ENCODE results near the gene GNG7. TPM values are rescaled to one million over a fixed set of nuclear protein-coding genes. Genes with fewer than 3 reads are reported as not detected.
"Not testable (repeated sequence)": the region's sequence is repeated elsewhere in the genome, so short reads cannot be mapped to it uniquely, and the experiment has no call there.

Gene GNG7
- total RNA-seq, 1 donor from 2014 or later, result 0.64 TPM

- peak in 1 of 2 donors; percentile 34 for DNase-seq (ENCODE audit: low read depth in 2 of 2)
Observed at GRCh38 chr19:2556221-2557092, 146.0 kb downstream of the GNG7 start.

GRCh38 chr19:2555422-2556220 is 146.9 kb downstream of the GNG7 start:
- peak; percentile 88 to 89 for DNase-seq (ENCODE audit: low read depth in 2 of 2)

- peak; percentile 82 to 91 for DNase-seq (ENCODE audit: low read depth in 2 of 2)
Observed at GRCh38 chr19:2554856-2555255, 147.6 kb downstream of the GNG7 start.

DNA sequence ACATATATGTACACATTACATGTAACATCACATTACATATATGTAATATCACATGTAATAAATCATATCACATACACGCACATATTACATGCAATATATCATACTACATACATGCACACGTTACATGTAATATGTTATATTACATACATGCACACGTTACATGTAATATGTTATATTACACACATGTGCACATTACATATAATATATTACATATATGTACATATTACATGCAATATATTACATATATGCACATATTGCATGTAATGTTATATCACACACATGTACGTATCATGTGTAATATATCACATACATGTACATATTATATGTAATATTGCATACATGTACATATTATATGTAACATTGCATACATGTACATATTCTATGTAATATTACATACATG is 149.0 kb downstream of the GNG7 start:
- DNase-seq (ENCODE audit: low read depth in 2 of 2), result no peak

DNA sequence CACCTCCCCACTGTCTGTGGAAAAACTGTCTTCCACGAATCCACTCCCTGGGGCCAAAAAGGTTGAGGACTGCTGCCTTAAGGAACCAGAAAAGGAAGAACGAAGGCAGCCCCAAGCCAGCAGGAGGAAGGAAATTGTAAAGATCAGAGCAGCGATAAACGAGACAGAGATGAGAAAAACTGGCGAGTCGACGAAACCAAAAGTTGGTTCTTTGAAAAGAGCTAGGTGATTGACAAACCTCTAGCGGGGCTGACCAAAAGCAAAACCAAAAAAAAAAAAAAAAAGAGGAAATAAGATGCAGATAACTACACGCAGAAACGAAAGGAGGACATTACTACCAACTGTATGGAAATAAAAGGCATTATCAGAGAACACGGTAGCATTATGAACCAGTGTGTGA is 149.6 kb downstream of the GNG7 start:
- peak in 1 of 2 donors; percentile 45 for DNase-seq (ENCODE audit: low read depth in 2 of 2)

GRCh38 chr19:2551864-2552185 is 150.7 kb downstream of the GNG7 start:
- DNase-seq (ENCODE audit: low read depth in 2 of 2), result no peak

DNA sequence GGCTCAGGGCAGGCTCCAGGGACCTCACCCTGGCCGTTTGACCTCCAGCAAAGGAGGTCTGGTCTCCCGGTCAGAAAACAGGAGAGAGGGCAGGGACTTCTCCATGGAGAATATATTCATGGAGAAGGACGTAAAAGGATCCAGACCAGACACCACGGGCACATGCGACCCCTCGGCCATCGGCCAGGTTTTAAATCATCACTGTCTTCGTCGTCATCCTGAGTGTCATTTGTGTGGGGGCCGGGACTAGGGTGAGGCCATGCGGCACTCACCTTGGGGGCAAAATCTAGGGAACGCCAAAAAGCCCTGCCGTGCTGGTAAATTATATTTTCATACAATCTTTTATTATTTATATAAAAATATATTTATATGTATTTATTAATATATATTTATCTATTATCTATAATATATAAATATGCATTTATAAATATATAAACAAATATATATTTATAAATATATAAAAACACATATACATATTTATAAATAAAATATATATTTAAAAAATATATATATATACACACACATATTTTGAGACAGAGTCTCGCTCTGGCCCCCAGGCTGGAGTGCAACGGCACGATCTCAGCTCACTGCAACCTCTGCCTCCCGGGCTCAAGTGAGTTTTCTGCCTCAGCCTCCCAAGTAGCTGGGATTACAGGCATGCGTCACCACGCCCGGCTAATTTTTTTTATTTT is 151.2 kb downstream of the GNG7 start:
- no peak for DNase-seq (ENCODE audit: low read depth in 2 of 2)

- no peak for DNase-seq (ENCODE audit: low read depth in 2 of 2)
Observed at GRCh38 chr19:2550431-2551171, 151.9 kb downstream of the GNG7 start.

GRCh38 chr19:2549701-2550191 is 152.7 kb downstream of the GNG7 start:
- DNase-seq (ENCODE audit: low read depth in 2 of 2), result peak; percentile 50 to 63

DNA sequence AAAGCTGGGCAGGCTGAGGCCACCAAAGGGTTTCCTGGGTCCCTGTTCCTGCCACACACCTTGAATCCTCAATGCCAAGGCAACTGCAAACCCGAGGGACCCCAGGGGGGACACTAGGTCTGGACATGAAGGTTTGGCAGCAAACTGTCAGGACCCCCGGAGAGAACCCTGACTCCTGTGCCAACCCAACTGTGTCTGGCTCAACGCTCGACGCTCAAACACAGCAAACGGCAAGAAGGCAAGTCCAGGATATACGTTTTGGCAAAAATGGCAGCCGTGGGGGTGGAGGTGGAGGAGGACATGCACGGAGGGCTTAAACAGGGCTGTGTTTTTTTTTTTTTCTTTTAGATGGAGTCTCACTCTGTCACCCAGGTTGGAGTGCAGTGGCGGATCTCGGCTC is 153.5 kb downstream of the GNG7 start:
- no peak for DNase-seq (ENCODE audit: low read depth in 2 of 2)

DNA sequence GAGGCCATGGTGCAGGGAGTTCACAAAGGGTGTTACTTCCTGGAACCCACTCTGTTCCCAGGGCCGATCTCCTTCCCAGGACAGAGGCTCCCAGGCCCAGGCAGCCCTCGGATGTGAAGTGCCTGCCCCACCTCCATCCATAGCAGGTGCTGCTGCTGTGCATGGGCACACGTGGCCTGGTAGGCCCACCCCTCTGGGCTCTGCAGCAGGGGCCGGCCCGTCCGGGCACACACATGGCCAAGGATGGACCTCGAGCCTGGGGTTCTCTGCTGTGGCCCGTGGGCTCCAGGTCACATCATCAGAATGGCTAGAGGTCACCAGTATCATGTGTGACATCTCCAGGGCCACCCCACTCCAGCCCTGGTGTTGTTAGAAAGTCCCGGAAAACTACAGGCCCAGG is 154.8 kb downstream of the GNG7 start:
- DNase-seq (ENCODE audit: low read depth in 2 of 2), result no peak

DNA sequence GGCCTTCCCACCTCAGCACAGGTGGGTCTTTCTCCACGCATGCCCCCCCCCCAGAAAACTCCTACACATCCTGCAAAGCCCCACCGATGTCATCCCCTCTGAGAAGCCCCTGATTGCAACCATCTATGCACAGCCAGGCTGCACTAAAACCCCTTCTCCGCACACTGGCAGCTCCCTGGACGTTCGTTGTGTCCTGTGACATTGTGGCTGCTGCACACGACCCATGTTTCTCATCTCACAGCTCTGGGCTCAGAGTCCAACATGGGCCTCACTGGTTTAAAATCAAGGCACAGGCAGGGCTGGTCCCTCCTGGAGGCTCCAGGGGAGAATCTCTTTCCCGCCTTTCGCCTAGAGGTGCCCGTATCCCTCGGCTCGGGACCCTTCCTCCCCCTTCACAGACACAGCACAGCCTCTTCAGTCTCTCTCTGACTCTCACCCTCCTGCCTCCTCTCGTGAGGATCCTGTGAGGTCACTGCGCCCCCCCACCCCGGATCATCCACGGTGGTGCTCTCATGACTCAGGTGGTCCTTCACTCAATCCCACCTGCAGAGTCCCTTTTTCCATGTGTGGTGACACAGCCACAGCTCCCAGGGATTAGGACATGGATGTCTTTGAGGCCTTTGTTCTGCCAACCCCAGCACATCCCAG is 155.3 kb downstream of the GNG7 start:
- DNase-seq (ENCODE audit: low read depth in 2 of 2), result no peak

- peak; percentile 89 to 92 for DNase-seq (ENCODE audit: low read depth in 2 of 2)
Observed at GRCh38 chr19:2546128-2547032, 156.1 kb downstream of the GNG7 start.

DNA sequence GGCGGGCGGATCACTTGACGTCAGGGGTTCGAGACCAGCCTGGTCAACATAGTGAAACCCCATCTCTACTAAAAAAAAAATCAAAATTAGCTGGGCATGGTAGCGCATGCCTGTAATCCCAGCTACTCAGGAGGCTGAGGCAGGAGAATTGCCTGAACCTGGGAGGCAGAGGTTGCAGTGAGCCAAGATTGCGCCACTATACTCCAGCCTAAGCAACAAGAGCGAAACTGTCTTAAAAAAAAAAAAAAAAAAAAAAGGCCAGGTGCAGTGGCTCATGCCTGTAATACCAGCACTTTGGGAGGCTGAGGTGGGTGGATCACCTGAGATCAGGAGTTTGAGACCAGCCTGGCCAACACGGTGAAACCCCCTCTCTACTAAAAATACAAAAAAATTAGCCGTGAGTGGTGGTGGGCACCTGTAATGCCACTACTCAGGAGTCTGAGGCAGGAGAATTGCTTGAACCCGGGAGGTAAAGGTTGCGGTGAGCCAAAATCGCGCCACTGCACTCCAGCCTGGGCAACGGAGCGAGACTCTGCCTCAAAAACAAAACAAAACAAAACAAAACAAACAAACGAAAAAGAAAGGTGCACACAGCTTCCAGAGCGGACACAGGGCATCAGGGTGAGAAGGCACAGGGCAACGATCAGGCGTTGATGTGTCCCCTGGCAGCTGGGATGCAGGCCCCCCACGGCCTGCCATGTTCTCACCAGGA is 156.9 kb downstream of the GNG7 start:
- not testable (repeated sequence) for DNase-seq (ENCODE audit: low read depth in 2 of 2)

DNA sequence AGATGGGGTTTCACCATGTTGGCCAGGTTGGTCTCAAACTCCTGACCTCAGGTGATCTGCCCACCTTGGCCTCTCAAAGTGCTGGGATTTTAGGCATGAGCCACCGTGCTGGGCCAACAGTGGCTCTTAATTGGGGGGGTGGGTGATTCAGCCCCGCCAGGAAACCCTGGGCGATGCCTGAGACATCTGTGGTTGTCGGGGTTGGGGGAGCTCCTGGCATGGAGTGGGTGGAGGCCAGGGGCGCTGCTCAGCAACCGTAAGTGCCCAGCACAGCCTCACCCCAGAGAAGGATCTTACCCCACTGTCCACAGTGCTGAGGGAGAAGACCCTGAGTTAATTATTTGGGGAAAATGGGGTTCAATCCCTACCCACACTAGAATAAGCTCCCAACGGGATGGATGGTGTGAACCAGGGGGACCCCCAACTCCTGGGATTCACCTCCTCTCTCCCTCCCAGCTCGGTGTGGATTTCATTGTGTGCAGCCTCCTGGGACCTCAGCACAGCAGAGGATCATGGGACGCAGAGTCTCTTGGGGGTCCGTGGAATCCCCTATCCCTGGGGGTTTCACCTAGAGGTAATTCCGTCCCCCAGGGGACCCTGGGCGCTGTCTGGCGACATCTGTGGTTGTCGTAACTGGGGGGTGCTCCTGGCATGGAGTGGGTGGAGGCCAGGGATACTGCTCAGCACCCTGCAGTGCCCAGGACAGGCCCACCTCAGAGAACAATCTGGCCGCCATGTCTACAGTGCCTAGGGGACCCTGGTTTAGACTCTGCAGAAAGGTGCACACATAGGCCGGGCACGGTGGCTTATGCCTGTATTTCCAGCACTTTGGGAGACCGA is 157.7 kb downstream of the GNG7 start:
- DNase-seq (ENCODE audit: low read depth in 2 of 2), result no peak

DNA sequence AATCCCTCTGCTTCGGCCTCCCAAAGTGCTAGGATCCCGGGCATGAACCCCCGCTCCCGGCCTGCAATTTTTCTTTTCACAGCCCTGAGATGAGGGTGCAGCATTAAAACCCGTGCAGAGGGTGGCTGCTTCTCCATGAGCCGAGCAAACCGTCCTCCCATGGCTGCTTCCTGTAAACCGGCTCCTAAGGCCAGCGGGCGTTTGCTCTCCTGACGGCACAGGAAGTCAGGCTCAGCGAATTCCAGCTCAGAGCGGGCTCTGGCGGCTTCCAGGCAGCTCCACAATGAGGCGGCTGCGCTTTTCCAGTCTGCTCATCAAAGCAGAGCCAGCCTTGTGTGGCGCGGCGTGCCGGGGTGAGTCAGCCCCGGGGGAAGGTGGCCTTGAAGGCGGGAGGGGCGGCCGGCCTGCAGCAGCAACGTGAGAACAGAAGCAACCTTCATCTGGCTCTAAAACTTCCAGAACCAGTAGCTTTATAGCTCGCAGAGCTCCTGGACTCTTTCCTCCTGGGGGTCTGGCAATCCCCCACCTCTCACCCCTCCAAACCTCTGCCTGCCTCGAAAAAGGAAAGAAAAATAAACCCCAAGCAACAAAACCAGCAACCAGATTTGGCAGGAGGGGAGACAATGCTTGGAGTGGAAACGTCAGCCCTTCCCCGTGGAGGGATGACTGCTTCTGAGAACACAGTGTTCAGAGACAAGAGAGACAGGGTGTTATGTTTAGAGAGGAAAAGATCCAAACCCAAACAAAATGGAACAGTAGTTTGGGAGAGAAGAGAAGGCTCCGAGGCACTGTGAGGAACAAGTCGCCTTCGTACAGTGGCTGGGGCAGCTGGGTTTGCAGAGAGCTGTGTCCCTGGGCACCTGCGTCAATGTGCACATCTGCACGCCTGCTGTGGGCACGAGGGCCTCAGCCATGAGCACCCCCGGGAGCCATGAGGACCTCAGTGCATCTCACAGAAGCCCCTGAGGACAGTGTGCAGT is 158.7 kb downstream of the GNG7 start:
- peak; percentile 94 to 99 for DNase-seq (ENCODE audit: low read depth in 2 of 2)

DNA sequence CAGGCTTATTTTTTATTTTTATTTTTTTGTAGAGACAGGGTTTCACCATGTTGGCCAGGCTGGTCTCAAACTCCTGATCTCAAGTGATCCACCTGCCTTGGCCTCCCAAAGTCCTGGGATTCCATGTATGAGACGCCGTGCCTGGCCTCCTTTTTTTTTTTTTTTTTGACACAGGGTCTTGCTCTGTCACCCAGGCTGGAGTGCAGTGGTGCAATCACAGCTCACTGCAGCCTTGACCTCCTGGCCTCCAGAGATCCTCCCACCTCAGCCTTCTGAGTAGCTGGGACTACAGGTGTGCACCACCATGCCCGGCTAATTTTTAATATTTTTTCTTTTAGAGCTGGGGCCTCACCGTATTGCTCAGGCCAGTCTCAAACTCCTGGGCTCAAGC is 159.4 kb downstream of the GNG7 start:
- not testable (repeated sequence) for DNase-seq (ENCODE audit: low read depth in 2 of 2)
